ENCODE data around the gene RGL3. TPM values are rescaled to one million over a fixed set of nuclear protein-coding genes. Genes with fewer than 3 reads are reported as not detected.

The RGL3 gene, protein sequence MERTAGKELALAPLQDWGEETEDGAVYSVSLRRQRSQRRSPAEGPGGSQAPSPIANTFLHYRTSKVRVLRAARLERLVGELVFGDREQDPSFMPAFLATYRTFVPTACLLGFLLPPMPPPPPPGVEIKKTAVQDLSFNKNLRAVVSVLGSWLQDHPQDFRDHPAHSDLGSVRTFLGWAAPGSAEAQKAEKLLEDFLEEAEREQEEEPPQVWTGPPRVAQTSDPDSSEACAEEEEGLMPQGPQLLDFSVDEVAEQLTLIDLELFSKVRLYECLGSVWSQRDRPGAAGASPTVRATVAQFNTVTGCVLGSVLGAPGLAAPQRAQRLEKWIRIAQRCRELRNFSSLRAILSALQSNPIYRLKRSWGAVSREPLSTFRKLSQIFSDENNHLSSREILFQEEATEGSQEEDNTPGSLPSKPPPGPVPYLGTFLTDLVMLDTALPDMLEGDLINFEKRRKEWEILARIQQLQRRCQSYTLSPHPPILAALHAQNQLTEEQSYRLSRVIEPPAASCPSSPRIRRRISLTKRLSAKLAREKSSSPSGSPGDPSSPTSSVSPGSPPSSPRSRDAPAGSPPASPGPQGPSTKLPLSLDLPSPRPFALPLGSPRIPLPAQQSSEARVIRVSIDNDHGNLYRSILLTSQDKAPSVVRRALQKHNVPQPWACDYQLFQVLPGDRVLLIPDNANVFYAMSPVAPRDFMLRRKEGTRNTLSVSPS
- 0.50 and 1.00 TPM in 2 replicates for total RNA-seq

DNA sequence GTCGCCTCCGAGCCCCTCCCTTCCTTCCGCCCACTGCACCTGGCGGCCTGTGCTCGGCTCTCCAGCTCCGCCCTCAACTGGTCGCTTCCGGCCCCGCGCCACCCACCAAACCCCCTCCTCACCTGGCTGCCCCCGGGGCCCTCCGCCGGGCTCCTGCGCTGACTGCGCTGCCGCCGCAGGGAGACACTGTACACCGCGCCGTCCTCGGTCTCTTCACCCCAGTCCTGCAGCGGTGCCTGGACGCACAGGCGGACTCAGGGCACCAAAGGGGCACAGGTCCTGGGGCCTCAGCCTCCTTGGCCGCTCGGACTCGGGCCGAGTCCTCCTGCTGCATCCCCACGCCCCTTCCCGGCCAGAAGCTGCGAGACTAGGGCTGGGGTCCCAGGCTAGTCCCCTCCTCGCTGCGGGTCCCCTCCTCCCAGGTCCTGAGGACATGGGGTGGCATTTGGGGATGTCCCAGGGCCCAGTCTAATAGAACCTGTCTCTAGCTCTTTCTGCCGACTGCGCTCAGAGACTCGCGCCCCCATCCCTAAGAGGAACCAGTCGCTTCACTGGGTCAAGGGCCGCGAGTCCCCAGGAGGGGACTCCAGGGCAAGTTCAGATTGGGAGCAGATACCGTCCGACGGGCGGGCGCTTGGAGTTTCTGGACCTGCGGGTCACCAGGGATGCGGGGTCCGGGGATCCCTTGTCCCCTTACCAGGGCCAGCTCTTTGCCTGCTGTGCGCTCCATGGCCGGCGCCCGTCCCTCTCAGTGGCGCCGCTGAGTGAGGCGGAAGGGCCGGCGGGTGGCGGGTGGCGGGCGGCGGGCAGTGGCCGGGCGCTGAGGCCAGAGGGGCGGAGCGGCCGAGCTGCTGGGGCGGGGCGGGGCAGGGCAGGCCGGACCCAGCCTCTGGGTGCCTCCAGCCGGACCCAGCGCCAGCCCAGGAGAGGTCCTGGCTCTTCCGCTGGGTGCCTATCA, at the start of gene RGL3:
Gene RGL3, minus strand, starts transcription at position 766 of the 958 bp plus-strand sequence. Its CDS starts 36 bp downstream, at position 730.

DNA sequence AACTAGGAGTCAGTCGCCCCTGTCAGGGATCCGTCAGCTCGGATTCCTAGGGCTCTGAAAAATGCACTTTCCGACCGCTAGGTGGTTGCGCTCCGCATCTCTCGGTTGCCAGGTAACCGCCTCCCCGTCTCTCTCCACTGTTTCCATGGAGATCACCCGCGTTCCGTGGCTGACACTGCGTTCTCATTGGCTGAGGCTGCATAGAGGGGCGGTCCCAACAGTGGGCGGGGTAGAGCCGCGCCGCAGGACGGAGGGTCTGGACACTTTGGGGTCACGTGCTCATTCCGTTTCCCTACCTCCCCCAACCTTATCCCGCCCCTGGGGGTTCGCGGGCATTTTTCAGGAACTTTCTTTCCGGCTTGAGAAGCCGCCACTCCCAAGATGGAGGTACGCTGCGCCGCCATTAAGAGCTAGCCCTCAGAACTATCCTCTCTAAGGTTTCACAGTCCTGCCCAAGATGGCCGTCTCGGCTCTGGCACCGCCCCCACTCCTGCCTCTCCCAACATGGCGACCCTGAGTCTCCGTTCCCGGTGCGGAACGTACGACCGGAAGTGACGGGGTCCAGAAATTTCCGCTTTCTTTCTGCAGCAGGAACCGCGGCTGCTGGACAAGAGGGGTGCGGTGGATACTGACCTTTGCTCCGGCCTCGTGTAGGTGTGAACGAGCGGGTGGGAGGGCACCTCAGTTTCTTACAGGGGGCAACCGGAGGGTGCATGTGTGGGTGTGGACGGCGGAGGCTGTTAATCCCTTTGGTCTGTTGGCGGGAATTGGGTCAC, 16.1 kb upstream of the RGL3 start, which contains the start of the genes ODAD3 and PRKCSH:
Gene ODAD3, minus strand, starts transcription at position 65 of the 776 bp plus-strand sequence. CDS start 105 bp downstream, outside the sequence.
Gene PRKCSH, plus strand, starts transcription at position 579 of the 776 bp plus-strand sequence. CDS start 483 bp downstream, outside the sequence.

DNA sequence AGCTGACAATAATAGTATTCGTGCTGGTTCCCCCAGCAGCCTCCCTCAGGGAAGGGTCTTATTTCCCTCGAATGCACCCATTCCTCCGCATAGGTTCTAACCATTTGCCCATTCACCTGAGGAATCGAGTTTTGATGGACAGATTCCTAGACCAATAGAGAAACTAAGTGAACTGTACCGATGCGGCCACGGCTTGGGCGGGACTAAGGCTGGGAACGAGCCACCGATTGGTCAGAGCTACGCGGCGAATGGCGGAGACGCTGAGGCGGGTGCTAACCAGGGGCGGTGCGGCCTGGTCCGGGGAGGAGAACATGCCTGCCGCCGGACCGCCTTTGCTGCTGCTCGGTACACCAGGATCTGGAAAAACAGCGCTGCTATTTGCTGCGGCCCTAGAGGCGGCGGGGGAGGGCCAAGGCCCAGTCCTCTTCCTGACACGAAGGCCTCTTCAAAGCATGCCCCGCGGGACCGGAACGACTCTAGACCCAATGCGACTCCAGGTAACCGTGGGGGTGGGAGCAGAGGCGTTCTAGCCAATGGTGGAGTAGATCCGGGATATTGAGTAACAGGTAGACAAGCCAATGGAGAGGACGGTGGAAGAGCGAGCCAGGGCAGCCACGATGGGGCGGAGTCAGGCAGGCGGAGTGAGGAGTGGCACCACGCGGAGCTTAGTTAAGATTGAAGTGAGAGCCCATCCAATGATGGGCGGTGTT, 44.5 kb downstream of the RGL3 start, which contains the start of gene SWSAP1:
Gene SWSAP1, plus strand, starts transcription at position 234 of the 710 bp plus-strand sequence. Its CDS starts 15 bp downstream, at position 249.

DNA sequence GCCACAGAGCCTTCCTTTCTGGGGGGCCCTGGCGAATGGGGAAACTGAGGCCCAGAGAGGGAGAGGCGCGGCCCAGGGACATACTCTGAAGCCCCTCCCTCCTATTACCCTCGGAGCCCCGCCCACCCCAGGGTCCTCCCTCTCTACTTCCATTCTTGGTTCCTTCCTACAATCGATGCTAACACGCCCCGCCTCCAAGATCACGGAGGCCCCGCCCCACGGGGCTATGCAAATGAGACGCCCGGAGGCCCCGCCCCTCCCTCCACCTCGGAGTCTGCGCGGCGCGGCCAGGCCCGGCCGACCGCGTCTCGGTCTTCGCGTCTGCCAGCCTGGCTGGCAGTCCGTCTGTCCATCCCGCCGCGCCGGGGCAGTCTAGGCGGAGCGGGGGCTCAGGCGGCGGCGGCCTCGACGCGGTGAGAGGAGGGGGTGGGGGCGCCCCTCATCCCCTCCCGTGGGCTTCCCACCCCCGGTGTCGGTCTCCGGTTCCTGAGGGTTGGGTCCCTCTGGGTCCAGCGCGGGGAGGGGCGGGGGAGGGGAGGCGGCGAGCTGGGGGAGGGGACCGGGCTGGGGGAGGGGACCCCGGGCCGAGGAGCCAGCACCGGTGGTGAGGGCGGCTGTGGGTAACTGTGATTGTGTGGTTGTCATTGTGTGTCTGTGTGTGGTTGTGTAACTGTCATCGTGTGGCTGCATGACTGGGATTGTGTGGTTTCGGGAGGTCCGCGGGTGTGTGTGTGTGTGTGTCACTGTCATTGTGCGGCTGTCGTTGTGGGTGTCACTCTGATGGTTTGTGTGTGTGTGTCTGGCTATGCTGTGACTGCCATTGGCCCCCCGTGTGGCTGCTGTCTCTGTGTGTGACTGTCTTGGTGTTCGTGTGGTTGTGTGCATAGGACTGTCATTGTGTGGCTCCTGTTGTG, 63.7 kb downstream of the RGL3 start, which contains the start of gene PLPPR2:
Gene PLPPR2, plus strand, starts transcription at position 273 of the 914 bp plus-strand sequence. CDS start 2,242 bp downstream, outside the sequence.

DNA sequence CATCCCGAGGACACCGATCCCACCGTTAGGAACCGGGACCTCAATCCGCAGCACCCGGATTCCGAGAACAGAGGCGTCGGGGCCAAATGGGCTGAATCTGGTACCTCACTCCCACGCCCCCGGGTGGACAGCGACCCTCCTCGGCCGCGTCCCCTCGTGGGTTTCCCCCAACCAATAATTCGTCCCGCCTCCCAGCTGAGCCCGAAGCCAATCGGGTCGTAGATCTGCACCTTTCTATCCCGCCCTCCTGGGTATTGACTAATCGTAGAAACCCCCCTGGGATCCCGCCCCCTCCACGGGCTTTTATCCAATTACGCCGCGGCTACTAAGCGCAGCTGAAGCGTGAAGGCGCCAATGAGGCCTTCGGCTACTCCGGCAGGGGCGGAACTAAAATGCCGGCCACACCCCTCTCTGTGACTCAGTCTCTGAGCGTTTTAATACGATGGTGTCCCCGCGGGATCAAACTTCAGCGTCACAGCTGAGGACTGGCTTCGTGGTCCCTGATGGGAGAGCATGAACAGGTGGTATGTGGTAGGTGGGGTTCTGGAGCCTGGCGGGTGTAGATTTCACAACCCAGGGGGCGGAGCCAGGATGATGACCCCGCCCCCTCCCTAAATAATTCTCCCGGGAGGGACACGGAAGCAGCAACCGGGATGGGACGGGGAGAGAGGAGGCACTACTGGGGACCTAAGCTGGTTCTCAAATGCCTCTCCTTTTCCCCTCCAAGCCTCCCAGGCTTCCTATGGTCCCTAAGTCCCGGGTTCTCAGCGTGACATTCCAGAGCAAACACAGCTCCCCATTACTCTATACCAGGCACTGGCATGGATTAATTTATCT, 72.8 kb downstream of the RGL3 start, which contains the start of the genes CCDC159 and TMEM205:
Gene CCDC159, plus strand, starts transcription at position 416 of the 837 bp plus-strand sequence. Its CDS starts 88 bp downstream, at position 504.
Gene TMEM205, minus strand, starts transcription at position 165 of the 837 bp plus-strand sequence. CDS start 649 bp downstream, outside the sequence.

Other genes with a start within 250 kb of the RGL3 start
- 403 and 554 TPM in 2 replicates for gene KANK2, start 221.8 kb downstream of the RGL3 start, total RNA-seq
- gene ANGPTL8, start 179.7 kb downstream of the RGL3 start, total RNA-seq = not detected in 2 replicates
- gene DOCK6, start 156.8 kb downstream of the RGL3 start, total RNA-seq = 17.0 and 18.4 TPM in 2 replicates
- not detected in 2 replicates for gene TSPAN16, start 123.2 kb downstream of the RGL3 start, total RNA-seq
- 5.5 and 6.4 TPM in 2 replicates for gene RAB3D, start 79.7 kb downstream of the RGL3 start, total RNA-seq
- gene TMEM205, start 73.0 kb downstream of the RGL3 start, total RNA-seq = 64.9 and 71.7 TPM in 2 replicates
- 3.9 and 10.4 TPM in 2 replicates for gene CCDC159, start 72.8 kb downstream of the RGL3 start, total RNA-seq
- gene PLPPR2, start 63.9 kb downstream of the RGL3 start, total RNA-seq = 7.9 and 11.4 TPM in 2 replicates
- 0.33 and 0.62 TPM in 2 replicates for gene SWSAP1, start 44.6 kb downstream of the RGL3 start, total RNA-seq
- gene EPOR, start 35.0 kb downstream of the RGL3 start, total RNA-seq = 6.7 and 8.1 TPM in 2 replicates
- gene ODAD3, start 15.8 kb upstream of the RGL3 start, total RNA-seq = 0.22 and 0.37 TPM in 2 replicates
- gene PRKCSH, start 16.3 kb upstream of the RGL3 start, total RNA-seq = 118 and 167 TPM in 2 replicates
- gene ELAVL3, start 61.7 kb upstream of the RGL3 start, total RNA-seq = 0.12 TPM in 1 of 2 replicates, not detected in the other
- gene ZNF653, start 86.5 kb upstream of the RGL3 start, total RNA-seq = 8.2 and 10.6 TPM in 2 replicates
- 42.2 and 47.6 TPM in 2 replicates for gene ECSIT, start 109.8 kb upstream of the RGL3 start, total RNA-seq
- 20.4 and 37.0 TPM in 2 replicates for gene CNN1, start 119.5 kb upstream of the RGL3 start, total RNA-seq
- 26.0 and 31.2 TPM in 2 replicates for gene ELOF1, start 139.9 kb upstream of the RGL3 start, total RNA-seq
- 2.7 and 9.9 TPM in 2 replicates for gene ACP5, start 158.3 kb upstream of the RGL3 start, total RNA-seq
- 22.6 and 24.9 TPM in 2 replicates for gene ZNF627, start 178.2 kb upstream of the RGL3 start, total RNA-seq